GM19328 (cell line): ENCODE data around the gene KLHL5.
A peak's percentile ranks its signal among the peaks of the same experiment; 100 is the strongest.
"Not testable (repeated sequence)": the region's sequence is repeated elsewhere in the genome, so short reads cannot be mapped to it uniquely, and the experiment has no call there.

Experiments
- ATAC-seq: cut with Tn5 transposase; IDR thresholded peaks from one replicate; pipeline ENCODE4 v1.9.1; 2021; ENCODE audit warnings: mild to moderate bottlenecking, moderate library complexity; ENCODE audit not compliant: unreplicated experiment

Gene KLHL5, protein sequence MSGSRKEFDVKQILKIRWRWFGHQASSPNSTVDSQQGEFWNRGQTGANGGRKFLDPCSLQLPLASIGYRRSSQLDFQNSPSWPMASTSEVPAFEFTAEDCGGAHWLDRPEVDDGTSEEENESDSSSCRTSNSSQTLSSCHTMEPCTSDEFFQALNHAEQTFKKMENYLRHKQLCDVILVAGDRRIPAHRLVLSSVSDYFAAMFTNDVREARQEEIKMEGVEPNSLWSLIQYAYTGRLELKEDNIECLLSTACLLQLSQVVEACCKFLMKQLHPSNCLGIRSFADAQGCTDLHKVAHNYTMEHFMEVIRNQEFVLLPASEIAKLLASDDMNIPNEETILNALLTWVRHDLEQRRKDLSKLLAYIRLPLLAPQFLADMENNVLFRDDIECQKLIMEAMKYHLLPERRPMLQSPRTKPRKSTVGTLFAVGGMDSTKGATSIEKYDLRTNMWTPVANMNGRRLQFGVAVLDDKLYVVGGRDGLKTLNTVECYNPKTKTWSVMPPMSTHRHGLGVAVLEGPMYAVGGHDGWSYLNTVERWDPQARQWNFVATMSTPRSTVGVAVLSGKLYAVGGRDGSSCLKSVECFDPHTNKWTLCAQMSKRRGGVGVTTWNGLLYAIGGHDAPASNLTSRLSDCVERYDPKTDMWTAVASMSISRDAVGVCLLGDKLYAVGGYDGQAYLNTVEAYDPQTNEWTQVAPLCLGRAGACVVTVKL

DNA sequence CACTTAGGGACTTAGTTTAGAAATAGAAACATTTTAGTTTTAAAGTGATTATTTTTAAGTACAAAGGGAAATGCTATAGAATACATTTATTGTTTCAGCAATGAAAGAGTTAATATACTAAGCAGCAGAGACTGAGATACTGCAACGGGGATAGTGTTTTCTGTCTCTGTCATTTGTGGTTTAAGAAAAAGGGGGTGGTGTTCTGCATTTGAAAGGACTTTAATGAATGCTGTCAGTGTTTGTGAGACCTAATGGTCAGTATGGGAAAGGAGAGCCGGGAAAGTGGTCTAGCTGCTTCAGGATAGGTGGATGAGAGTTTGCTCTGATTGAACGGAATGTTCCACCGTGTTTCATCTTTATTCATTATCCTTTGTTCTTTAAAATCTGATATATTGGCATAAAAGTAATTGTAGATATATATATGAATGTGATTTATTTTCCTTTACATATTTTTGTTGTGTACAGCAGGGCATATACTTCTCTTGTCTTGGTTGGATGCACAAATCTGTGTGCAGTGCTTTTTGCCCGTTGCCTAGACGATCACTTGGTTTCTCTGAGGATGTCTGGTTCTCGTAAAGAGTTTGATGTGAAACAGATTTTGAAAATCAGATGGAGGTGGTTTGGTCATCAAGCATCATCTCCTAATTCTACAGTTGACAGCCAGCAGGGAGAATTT is at the start of gene KLHL5:
Gene KLHL5 (plus strand): TSS at position 139 of the 676 bp plus-strand sequence. CDS start 421 bp downstream, at position 560.
- no peak for ATAC-seq

DNA sequence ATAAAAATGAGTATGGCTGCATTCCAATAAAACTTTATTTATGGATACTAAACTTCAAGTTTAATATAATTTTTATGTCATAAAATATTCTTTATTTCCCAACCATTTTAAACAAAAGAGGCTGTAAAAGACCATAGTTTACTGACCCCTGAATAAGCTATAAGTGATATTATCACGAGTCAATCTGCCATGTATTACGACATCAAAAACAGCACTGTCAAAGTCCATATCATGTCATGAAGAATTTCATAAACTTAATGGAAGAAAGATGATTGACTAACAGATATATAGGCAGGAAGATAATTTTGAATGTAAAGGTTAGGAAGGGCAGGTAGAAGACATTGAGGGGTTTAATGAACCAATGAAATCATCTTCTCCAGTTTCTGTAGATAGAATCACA is 48.0 kb upstream of the KLHL5 start:
- ATAC-seq = no peak

DNA sequence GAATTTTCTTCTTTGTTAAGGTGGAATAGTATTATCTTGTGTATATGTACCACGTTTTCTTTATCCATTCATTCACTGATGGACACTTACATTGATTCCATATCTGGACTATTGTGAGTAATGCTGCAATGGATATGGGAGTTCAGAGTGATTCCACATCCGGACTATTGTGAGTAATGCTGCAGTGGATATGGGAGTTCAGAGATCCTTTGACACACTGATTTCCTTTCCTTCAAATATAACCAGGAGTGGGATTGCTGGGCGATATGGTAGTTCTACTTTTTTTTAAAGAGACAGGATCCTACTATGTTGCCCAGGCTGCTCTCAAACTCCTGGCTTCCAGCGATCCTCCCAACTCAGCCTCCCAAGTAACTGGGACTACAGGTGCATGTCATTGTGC is 41.9 kb upstream of the KLHL5 start:
- ATAC-seq = no peak

DNA sequence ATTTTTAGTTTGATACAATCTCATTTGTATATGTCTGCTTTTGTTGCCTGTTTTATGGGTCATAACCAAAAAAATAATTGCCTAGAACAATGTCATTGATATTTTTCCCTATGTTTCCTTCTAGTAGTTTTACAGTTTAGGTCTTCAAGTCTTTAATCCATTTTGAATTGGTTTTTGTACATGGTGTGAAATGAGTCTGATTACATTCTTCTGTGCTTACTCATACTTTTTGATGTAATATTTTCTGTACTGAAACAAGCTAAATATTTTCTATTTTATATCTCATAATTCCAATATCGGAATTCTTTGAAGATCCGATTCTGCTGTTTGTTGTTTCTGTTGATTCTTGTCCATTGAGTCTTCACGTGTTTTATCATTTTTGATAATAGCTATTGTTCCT is 40.4 kb upstream of the KLHL5 start:
- ATAC-seq = no peak

DNA sequence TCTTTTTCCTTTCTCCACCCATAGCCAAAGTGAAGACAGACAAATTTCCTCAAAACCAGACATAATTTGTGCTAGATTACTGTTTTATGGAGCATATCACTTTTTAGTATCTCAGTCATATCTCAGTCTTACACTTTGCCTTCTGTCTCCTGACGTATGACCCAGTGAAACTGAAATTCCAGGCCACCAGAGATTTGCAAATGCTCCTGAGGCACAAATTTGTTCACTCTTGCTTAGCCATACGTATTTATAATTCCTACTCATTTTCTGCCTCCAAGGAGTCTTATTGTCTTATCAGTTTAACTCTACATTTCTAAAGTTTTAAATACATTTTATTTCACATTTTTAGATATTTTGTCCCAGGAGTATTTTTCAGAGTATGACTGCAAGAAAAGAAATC is 39.8 kb upstream of the KLHL5 start:
- no peak for ATAC-seq

DNA sequence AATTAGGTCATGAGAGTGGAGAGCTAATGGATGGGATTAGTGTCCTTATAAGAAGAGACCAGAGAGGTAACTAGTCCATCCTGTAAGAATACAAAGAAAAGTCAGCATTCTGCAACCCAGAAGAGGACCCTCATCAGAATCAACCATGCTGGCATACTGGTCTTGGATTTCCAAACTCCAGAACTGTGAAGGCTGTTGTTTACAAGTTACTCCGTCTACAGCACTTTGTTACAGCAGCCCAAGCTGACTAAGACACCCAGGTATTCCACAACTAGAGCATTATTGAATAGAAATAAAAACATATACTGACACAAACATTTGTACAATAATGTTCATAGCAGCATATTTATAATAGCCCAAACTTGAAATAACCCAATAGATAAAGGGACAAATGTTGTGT is 39.0 kb upstream of the KLHL5 start:
- ATAC-seq = no peak

DNA sequence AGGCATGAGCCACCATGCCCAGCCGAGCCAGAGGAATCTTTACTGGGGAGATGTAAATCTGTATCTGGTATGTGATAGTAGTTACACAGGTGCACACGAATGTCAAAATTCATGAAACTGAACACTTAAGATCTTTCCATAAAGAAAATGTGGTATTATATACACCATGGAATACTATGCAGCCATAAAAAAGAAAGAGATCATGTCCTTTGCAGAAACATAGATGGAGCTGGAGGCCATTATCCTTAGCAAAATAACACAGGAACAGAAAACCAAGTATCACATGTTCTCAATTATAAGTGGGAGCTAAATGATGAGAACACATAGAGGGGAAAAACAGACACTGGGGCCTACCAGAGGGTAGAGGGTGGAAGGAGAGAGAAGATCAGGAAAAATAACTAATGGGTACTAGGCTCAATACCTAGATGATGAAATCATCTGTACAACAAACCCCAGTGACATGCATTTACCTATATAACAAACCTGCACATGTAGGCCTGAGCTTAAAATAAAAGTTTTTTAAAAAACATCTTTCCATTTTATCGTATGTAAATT is 37.6 kb upstream of the KLHL5 start:
- no peak for ATAC-seq

DNA sequence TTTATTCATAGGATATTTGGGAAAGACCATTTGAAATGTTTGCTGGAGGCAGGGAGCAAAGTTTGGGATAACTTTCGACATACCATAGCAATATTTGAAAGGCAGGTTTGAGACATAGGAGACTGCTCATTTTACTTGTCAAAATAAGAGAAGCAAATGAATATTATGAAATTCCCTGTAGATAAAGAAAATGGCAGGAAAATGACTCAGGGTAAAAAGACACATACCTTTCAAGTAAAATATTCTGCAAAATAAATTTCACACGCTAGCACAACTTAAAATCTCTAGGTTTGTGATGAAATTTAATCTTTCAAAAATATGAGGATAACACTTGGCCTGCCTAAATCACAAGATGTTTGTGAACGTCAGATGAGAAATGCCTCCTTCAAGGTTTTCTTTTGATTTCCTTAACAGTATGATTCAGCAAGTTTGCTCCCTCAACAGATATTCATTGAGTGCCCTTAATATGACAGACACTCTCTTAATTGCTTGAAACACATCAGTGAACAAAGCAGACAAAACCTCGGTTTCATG is 36.4 kb upstream of the KLHL5 start:
- no peak for ATAC-seq

DNA sequence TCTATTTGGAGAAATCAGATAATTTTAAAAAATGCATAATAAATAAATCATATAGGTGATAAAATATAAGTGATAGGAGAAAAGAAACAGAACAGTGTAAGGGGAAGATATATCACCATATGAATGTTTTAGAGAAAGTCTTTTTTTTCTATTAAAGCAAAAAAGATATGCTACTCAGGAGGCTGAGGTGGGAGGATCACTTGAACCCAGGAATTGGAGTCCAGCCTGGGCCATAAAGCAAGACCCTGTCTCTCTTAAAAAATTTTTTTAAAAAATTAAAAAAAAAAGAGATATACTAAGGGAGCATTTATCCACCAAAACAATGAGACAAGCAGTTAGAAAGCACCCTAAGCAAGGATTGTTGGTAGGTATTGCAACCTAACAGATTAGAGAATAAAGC is 35.9 kb upstream of the KLHL5 start:
- no peak for ATAC-seq

DNA sequence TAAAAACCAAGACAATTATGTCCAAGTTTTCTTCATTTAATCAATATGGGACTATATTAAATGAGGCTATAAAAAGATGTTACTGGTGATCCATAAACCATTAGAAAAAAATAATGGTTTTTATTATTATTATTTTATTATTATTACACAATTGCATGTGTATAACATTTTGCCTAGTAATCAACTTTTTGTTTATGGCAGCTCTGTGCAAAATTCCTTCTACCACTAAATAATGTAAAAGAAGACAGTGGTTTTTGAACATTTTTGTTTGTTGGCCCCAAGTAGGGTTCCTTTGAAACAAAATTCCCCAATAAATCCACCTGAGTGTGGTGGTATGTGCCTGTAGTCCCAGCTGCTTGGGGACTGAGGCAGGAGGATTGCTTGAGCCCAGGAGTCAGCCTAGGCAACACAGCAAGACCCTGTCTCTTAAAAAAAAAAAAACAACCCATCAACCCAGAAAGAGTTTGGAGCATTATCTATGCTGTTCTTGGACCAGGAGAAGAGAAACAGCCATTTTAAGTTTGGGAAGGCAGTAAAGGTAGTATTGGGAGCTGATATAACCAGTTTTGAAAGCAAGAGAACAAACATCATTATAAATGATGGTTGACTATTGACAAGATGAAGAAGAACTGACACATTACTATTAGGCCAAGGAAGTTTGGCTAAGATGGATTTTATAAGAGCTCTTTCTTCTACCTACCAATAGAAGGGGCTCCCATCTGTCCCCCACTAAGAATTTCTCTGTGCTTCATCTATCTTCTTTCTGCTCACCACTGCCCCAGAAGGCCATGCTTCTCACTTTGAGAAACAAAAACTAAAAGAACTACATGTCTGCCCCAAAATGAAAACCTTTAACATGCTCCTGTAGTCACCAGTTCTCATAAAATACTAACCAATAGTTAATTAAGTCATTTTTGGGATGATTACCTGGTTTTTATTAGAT is 32.0 kb upstream of the KLHL5 start:
- ATAC-seq = no peak

DNA sequence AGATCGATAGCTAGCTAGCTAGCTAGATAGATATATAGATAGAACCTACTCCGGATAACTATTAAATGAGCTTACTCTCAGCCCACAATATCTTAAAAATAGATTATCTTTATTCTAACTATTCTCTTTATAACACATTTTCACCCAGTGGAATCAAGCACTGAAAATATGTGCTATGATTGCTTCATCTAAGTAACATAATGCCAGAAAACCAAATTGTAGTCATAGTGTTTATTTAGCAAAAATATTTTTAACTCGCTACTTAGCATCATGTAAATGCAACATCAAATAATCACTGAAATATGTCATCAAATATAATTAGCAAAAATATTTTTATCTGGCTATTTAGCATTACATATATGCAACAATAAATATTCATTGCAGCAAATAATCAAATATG is 31.3 kb upstream of the KLHL5 start:
- ATAC-seq = no peak

DNA sequence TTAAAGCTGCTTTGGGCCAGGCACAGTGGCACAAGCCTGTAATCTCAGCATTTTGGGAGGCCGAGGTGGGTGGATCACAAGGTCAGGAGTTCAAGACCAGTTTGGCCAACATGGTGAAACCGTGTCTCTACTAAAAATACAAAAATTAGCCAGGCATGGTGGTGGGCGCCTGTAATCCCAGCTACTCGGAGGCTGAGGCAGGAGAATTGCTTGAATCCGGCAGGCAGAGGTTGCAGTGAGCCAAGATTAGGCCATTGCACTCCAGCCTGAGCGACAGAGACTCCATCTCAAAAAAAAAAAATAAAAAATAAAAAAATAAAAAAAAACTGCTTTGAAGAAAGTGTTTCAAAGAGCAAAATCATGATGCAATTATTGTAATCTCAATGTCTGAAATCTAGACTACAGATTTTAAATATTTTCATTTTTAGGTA is 30.4 kb upstream of the KLHL5 start:
- not testable (repeated sequence) for ATAC-seq

DNA sequence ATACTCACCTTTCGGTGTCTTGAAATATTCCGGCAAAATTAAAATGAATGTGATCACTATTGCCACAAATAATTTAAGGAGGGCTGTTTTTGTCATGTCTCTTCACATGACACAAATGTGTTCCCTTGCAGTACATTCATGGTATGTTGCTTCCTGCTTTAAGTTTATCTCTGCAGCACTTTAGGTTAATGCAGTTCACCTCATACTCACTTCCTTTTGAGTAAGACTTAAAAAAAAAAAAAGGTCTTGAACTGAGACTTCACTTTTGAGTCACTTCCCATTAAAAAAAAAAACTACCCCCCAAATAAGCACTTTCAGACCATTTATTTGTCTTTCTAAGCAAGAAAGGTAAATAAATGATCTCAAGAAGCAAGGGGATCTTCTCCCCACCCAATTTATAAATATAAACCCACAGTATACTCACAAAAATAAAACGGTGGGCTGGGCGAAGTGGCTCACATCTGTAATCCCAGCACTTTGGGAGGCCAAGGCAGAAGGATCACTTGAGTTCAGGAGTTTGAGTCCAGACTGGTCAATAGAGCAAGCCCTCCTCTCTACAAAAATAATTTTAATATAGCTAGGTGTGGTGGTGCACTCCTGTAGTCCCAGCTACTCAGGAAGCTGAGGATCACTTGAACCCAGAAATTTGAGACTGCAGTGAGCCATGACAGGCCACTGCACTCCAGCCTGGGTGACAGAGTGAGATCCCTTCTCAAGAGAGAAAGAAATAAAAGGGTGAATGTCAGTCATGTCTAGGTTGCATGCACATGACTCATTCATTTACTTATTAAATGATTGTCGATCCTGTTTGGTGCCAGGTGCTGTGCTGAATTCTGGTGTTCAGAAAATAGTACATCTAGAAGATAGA is 29.6 kb upstream of the KLHL5 start, which contains the start of gene TMEM156:
Gene TMEM156 (minus strand): TSS at position 192 of the 868 bp plus-strand sequence. CDS start 96 bp downstream, at position 96.
- ATAC-seq = peak; percentile 46

DNA sequence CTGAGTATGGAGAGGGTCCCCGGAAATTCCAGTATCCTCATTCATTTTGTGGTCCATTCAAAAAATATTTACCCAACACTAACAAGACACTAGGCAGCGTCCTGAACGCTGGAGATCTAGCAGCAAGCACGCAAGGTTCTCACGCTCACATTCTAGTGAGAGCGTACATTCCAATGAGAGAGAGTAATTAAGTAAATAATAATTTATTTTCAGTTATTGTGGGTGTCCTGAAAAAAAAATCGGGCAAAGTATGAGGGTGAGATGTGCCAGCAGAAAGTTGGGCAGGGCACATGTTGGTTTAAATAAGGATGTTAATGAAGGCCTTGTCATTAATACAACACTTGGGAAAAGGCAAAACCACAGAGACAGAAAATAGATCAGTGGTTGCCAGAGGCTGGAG is 25.9 kb upstream of the KLHL5 start:
- no peak for ATAC-seq

DNA sequence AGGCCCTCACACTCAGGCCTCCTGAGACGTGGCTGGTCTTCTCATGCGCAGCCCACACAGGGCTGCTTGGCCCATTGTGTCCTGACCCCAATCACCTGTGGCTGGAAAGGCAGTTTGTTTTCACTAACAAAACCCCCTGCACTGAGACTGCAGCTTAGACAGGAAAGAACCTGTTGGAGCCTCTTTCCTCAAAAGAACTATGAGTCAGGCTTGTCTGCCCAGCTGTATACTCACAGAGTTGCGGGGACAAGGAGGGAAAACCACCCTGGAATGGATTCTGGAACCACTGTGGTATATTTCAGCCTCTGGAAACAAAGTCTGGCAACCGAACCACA is 24.6 kb upstream of the KLHL5 start:
- ATAC-seq = no peak

DNA sequence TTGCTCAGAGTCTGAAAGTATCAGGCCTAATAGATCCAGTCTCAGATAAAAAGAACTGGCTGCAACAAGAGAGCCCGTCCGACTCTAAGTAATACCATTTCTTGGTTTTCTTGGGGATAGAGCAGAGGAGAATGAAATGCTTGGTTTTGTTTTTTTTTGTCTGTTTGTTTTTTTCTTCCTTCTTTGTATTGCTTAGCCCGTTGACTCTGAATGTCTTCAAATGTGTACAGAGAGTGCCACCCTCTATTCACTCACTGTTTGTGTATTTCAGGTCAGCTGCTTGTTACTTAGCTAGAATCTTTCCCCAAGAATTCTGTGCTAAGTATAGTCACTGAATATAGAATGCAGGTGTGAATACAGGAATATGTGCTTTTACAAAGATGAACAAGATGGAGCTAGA is 24.1 kb upstream of the KLHL5 start:
- no peak for ATAC-seq

DNA sequence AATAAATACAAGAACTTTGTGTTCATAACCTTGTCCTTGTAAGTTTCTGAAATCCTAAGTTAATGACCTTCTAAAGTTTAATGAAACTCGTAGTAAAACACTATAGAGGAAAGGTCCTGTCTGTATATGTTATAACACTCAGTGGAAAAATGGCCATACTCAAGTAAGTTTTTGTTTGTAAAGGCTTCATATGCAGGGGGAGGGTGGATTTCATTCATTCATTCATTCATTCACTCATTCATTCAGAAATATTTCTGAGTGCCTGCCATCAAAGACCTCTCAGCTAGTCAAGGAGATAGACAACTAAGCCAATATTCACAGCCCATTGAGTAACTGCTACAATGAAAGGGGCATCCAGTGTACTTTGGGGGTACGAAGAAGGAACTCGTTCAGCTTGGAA is 22.9 kb upstream of the KLHL5 start:
- ATAC-seq = no peak

DNA sequence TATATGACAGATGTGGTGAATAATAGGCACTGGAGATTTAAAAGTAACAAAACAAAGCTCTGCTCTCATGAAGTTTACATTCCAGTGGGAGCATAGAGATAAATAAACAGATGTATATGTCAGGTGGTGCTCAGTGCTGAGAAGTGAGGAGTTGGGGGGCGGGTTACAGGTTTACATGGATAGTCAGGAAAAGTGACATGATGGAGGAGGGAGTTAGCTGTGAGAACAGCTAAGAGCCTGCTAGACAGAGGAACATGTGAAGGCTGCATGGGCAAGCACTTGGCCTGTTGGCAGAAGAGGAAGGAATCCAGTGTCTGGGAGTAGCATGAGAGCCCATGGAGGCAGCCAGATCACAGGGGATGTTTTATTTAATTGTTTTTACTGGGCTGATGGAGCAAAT is 19.7 kb upstream of the KLHL5 start:
- no peak for ATAC-seq
